Gastrocnemius medialis (tissue), 4 donors: ENCODE measurements around the gene MRTFA.

Experiments
- POLR2A ChIP-seq, 2 donors: fragments of 450-650 bp; IDR thresholded peaks; one replicate each; pipeline ENCODE4 v1.6.1; 2017; ENCODE audit warnings: antibody characterized with exemption in 2 of 2, mild to moderate bottlenecking in 2 of 2, moderate library complexity in 2 of 2
- TF ChIP-seq, protein P1 (sequence below), 5 experiments: fragments of 450-650 bp in 3 of 5; fragments of 200-600 bp in 2 of 5; sonication (generic) in 2 of 5; IDR thresholded peaks in 4 of 5; conservative IDR thresholded peaks in 1 of 5; 1 replicate in 4 of 5; 2 replicates in 1 of 5; pipeline ENCODE4 v1.5.1; 2016 to 2019; ENCODE audit warnings: antibody characterized with exemption in 5 of 5, mild to moderate bottlenecking in 3 of 5, moderate library complexity in 3 of 5

DNA sequence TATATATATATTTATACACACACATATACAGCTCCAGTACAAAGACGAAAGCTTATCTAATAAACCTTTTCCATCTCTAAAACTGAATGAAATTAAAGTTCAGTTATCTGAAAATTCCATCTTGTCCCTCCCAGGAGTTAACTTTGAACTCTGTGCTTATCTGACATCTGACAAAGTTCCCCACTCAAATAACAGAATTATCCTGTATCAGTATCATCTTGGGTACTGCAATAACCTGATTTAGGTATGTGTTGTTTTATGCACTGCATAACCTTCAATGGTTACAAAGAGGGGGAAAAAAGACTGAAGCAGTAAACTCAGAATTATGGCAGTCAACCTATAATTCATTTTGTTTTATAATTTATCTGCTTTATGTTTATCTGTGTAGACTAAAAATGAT, 169.5 kb downstream of the MRTFA start:
- TF ChIP-seq, protein P1, sequence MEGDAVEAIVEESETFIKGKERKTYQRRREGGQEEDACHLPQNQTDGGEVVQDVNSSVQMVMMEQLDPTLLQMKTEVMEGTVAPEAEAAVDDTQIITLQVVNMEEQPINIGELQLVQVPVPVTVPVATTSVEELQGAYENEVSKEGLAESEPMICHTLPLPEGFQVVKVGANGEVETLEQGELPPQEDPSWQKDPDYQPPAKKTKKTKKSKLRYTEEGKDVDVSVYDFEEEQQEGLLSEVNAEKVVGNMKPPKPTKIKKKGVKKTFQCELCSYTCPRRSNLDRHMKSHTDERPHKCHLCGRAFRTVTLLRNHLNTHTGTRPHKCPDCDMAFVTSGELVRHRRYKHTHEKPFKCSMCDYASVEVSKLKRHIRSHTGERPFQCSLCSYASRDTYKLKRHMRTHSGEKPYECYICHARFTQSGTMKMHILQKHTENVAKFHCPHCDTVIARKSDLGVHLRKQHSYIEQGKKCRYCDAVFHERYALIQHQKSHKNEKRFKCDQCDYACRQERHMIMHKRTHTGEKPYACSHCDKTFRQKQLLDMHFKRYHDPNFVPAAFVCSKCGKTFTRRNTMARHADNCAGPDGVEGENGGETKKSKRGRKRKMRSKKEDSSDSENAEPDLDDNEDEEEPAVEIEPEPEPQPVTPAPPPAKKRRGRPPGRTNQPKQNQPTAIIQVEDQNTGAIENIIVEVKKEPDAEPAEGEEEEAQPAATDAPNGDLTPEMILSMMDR (IDR thresholded peaks at IDR 0.05 in 4 of 5, conservative IDR thresholded peaks at IDR 0.05 in 1 of 5) = no peak
- TF ChIP-seq POLR2A (IDR thresholded peaks at IDR 0.05) = no peak
